Mammary epithelial cell (primary cell): ENCODE results near the gene FGF18.

Experiments
- EZH2 ChIP-seq: IDR thresholded peaks from 2 replicates; pipeline ENCODE4 v1.6.1; 2012; ENCODE audit warnings: low read length, inconsistent platforms, borderline replicate concordance
- TF ChIP-seq, protein P1 (sequence below), 2 donors: IDR thresholded peaks in 1 of 2; conservative IDR thresholded peaks in 1 of 2; 2 replicates each; pipeline ENCODE4 v1.5.1; 2011 to 2012; ENCODE audit warnings: inconsistent platforms in 2 of 2, low read length in 2 of 2, mild to moderate bottlenecking in 2 of 2, control low read depth in 1 of 2, low read depth in 1 of 2; ENCODE audit not compliant: insufficient read depth in 1 of 2; ENCODE audit errors: extremely low read depth in 1 of 2

DNA sequence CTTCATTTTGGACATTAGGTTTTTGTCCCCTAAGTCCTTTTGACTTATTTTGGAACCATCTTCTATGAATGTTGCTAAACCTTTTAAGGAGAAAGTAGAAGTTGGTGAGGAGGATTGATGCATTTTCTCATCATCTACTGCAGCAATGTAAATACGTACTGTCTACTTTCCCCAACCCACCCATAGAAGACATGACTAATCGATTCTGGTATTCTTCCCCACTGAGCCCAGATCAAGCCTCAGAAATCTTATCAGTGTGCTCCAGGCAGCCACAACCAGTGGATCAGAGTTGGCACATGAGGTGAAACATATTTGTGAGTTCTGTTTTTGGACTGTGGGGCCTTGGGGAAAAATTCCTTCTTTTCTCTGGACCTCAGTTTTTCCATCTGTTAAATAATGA, 57.7 kb downstream of the FGF18 start:
- TF ChIP-seq, protein P1, sequence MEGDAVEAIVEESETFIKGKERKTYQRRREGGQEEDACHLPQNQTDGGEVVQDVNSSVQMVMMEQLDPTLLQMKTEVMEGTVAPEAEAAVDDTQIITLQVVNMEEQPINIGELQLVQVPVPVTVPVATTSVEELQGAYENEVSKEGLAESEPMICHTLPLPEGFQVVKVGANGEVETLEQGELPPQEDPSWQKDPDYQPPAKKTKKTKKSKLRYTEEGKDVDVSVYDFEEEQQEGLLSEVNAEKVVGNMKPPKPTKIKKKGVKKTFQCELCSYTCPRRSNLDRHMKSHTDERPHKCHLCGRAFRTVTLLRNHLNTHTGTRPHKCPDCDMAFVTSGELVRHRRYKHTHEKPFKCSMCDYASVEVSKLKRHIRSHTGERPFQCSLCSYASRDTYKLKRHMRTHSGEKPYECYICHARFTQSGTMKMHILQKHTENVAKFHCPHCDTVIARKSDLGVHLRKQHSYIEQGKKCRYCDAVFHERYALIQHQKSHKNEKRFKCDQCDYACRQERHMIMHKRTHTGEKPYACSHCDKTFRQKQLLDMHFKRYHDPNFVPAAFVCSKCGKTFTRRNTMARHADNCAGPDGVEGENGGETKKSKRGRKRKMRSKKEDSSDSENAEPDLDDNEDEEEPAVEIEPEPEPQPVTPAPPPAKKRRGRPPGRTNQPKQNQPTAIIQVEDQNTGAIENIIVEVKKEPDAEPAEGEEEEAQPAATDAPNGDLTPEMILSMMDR (conservative IDR thresholded peaks at IDR 0.05 in 1 of 2, IDR thresholded peaks at IDR 0.05 in 1 of 2; ENCODE audit: extremely low read depth in 1 of 2, insufficient read depth in 1 of 2, low read depth in 1 of 2, low read length in 2 of 2) = no peak
- no peak for TF ChIP-seq EZH2
